Measurements from ENCODE around the gene SLC4A3. TPM values are rescaled to one million over a fixed set of nuclear protein-coding genes. Genes with fewer than 3 reads are reported as not detected.
A peak's percentile ranks its signal among the peaks of the same experiment; 100 is the strongest.

SLC4A3 gene
- total RNA-seq, 5 donors from 2014 or later (not counting 1 experiment from before 2014, with no cell fraction given) = 0.08 to 0.47 (median 0.37) TPM

GRCh38 chr2:219612577-219613286 lies 14.7 kb upstream of the SLC4A3 start:
- Histone ChIP-seq H3K9me3 (no peaks in the 10 kb centered on the region), H3K36me3 (ENCODE audit: control insufficient read depth in 2 of 2, extremely low read depth in 1 of 2, insufficient read depth in 1 of 2, low read length in 1 of 2) (peaks cover 16 to 46% of the 10 kb centered on the region in 2 donors), H3K4me3 (ENCODE audit: control insufficient read depth in 1 of 2, extremely low read depth in 1 of 2, low read length in 1 of 2) (no peak overlapping the region), H3K27ac (ENCODE audit: low read length) (no peak overlapping the region), H3K27me3 (replicated peaks in 1 of 2; ENCODE audit: control insufficient read depth in 2 of 2, extremely low read depth in 1 of 2, insufficient read depth in 2 of 2, low read length in 1 of 2) (no peaks in the 10 kb centered on the region), H3K4me1 (ENCODE audit: control insufficient read depth in 1 of 2, extremely low read depth in 1 of 2, insufficient read depth in 2 of 2, low read length in 2 of 2) (peaks cover 2 to 12% of the 10 kb centered on the region in 2 experiments)
- WGBS (ENCODE audit: insufficient coverage) = 92% methylated on average over 8 of the region's 15 CpGs
- Mint-ChIP-seq H3K27ac (no peak overlapping the region), H3K27me3 (no peaks in the 10 kb centered on the region), H3K4me1 (peaks cover 11 to 13% (median 13%) of the 10 kb centered on the region in 3 donors), H3K9me3 (no peaks in the 10 kb centered on the region), H3K4me3 (peak overlapping the region in 2 of 3 donors; percentile 5 to 58), H3K36me3 (peaks cover 52% of the 10 kb centered on the region)
- ATAC-seq (replicated peaks in 1 of 4) (peak in 2 of 4 experiments; percentile 59 to 82), DNase-seq (peak in 22 of 35 experiments; percentile 5 to 54 (median 24))
- CTCF ChIA-PET = no interaction called here
- POLR2A ChIA-PET = interaction anchor here in 1 of 2 donors (0.5 kb wide), 1 partner anchor 15 kb away, joined by 4 read pairs; no protein-coding TSS in a partner anchor

- H3K4me1 ChIP-seq (ENCODE audit: control insufficient read depth in 1 of 2, extremely low read depth in 1 of 2, insufficient read depth in 2 of 2, low read length in 2 of 2) = peaks cover 2 to 12% of the 10 kb centered on the region in 2 experiments
- peaks cover 11 to 13% (median 13%) of the 10 kb centered on the region in 3 donors for H3K4me1 Mint-ChIP-seq
- H3K27me3 ChIP-seq (replicated peaks in 1 of 2; ENCODE audit: control insufficient read depth in 2 of 2, extremely low read depth in 1 of 2, insufficient read depth in 2 of 2, low read length in 1 of 2) = no peaks in the 10 kb centered on the region
- H3K9me3 ChIP-seq = no peaks in the 10 kb centered on the region
- H3K27me3 Mint-ChIP-seq = no peaks in the 10 kb centered on the region
- H3K27ac Mint-ChIP-seq = no peak overlapping the region
- ATAC-seq (replicated peaks in 1 of 4) = no peak
- no peak overlapping the region for H3K27ac ChIP-seq (ENCODE audit: low read length)
- H3K4me3 Mint-ChIP-seq = no peak overlapping the region
- H3K36me3 ChIP-seq (ENCODE audit: control insufficient read depth in 2 of 2, extremely low read depth in 1 of 2, insufficient read depth in 1 of 2, low read length in 1 of 2) = peaks cover 16 to 39% of the 10 kb centered on the region in 2 donors
- WGBS (ENCODE audit: insufficient coverage) = 96% methylated on average over 5 of the region's 11 CpGs
- peaks cover 52% of the 10 kb centered on the region for H3K36me3 Mint-ChIP-seq
- CTCF ChIA-PET = no interaction called here
- H3K4me3 ChIP-seq (ENCODE audit: control insufficient read depth in 1 of 2, extremely low read depth in 1 of 2, low read length in 1 of 2) = no peak overlapping the region
- POLR2A ChIA-PET = no interaction called here
- no peak for DNase-seq
- H3K9me3 Mint-ChIP-seq = no peaks in the 10 kb centered on the region
Measured at GRCh38 chr2:219613461-219614070, 13.9 kb upstream of the SLC4A3 start.

DNA sequence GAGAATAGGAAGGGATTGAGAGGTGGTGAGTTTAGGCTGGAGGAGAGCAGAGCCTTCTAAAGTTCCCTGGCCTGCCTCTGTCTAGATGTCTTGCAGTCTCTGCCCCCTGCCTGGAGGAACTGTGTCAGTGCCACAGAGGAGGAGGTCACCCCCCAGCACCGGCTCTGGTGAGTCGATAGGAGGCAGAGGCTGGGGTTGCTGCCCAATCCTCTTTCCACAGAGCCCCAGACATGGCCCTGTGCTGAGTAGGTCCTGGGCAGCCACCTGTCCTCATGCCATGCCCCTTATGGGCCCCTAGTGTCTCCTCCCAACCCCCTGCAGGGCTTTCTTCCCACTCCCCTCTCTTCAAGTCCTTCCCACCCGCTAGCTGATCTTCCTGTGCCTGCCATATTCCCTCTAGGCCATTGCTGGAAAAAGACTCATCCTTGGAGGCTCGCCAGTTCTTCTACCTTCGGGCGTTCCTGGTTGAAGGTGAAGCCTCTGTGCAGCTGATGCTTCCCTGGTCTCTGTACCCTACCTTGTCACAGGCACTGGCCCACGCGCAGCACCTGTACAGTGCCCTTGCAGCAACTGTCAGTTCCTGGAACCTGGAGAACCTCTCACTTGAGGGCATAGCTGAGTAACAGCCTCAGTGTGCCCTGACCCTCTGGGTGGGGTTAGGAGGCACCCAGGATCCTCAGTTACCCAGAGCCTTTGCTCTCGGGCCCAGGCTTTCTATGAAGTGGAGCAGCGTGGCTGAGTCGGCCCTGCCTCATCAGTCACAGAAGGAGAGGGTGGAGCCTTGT lies 13.2 kb upstream of the SLC4A3 start:
- Mint-ChIP-seq H3K4me1 (peaks cover 11 to 13% (median 13%) of the 10 kb centered on the region in 3 donors), H3K27ac (no peak overlapping the region), H3K9me3 (no peaks in the 10 kb centered on the region), H3K27me3 (no peaks in the 10 kb centered on the region), H3K4me3 (no peak overlapping the region), H3K36me3 (peaks cover 49% of the 10 kb centered on the region)
- DNase-seq (no peak), ATAC-seq (replicated peaks in 1 of 4) (no peak)
- POLR2A ChIA-PET = no interaction called here
- CTCF ChIA-PET = no interaction called here
- Histone ChIP-seq H3K27ac (ENCODE audit: low read length) (no peak overlapping the region), H3K4me1 (ENCODE audit: control insufficient read depth in 1 of 2, extremely low read depth in 1 of 2, insufficient read depth in 2 of 2, low read length in 2 of 2) (peaks cover 2 to 12% of the 10 kb centered on the region in 2 experiments), H3K9me3 (no peaks in the 10 kb centered on the region), H3K4me3 (ENCODE audit: control insufficient read depth in 1 of 2, extremely low read depth in 1 of 2, low read length in 1 of 2) (no peak overlapping the region), H3K36me3 (ENCODE audit: control insufficient read depth in 2 of 2, extremely low read depth in 1 of 2, insufficient read depth in 1 of 2, low read length in 1 of 2) (peaks cover 16 to 32% of the 10 kb centered on the region in 2 donors), H3K27me3 (replicated peaks in 1 of 2; ENCODE audit: control insufficient read depth in 2 of 2, extremely low read depth in 1 of 2, insufficient read depth in 2 of 2, low read length in 1 of 2) (no peaks in the 10 kb centered on the region)
- 89% methylated on average over 10 of the region's 11 CpGs for WGBS (ENCODE audit: insufficient coverage)

GRCh38 chr2:219615036-219615435 lies 12.4 kb upstream of the SLC4A3 start:
- Mint-ChIP-seq H3K4me3 (no peak overlapping the region), H3K4me1 (peaks cover 11 to 13% (median 13%) of the 10 kb centered on the region in 3 donors), H3K27ac (no peak overlapping the region), H3K36me3 (peaks cover 44% of the 10 kb centered on the region), H3K27me3 (no peaks in the 10 kb centered on the region), H3K9me3 (no peaks in the 10 kb centered on the region)
- Histone ChIP-seq H3K27ac (ENCODE audit: low read length) (no peak overlapping the region), H3K4me3 (ENCODE audit: control insufficient read depth in 1 of 2, extremely low read depth in 1 of 2, low read length in 1 of 2) (no peak overlapping the region), H3K36me3 (ENCODE audit: control insufficient read depth in 2 of 2, extremely low read depth in 1 of 2, insufficient read depth in 1 of 2, low read length in 1 of 2) (peaks cover 16 to 29% of the 10 kb centered on the region in 2 donors), H3K4me1 (ENCODE audit: control insufficient read depth in 1 of 2, extremely low read depth in 1 of 2, insufficient read depth in 2 of 2, low read length in 2 of 2) (peaks cover 2 to 12% of the 10 kb centered on the region in 2 experiments), H3K27me3 (replicated peaks in 1 of 2; ENCODE audit: control insufficient read depth in 2 of 2, extremely low read depth in 1 of 2, insufficient read depth in 2 of 2, low read length in 1 of 2) (no peaks in the 10 kb centered on the region), H3K9me3 (no peaks in the 10 kb centered on the region)
- POLR2A ChIA-PET = no interaction called here
- 94% methylated on average over 11 of the region's 11 CpGs for WGBS (ENCODE audit: insufficient coverage)
- DNase-seq = no peak
- peak in 1 of 4 experiments; percentile 22 for ATAC-seq (replicated peaks in 1 of 4)
- CTCF ChIA-PET = no interaction called here

GRCh38 chr2:219615894-219616293 lies 11.5 kb upstream of the SLC4A3 start:
- H3K4me1 Mint-ChIP-seq = peaks cover 11 to 13% (median 13%) of the 10 kb centered on the region in 3 donors
- H3K4me3 ChIP-seq (ENCODE audit: control insufficient read depth in 1 of 2, extremely low read depth in 1 of 2, low read length in 1 of 2) = no peak overlapping the region
- H3K27ac ChIP-seq (ENCODE audit: low read length) = no peak overlapping the region
- no peak overlapping the region for H3K27ac Mint-ChIP-seq
- no peak overlapping the region for H3K4me3 Mint-ChIP-seq
- peaks cover 41% of the 10 kb centered on the region for H3K36me3 Mint-ChIP-seq
- no peaks in the 10 kb centered on the region for H3K27me3 ChIP-seq (replicated peaks in 1 of 2; ENCODE audit: control insufficient read depth in 2 of 2, extremely low read depth in 1 of 2, insufficient read depth in 2 of 2, low read length in 1 of 2)
- ChIA-PET CTCF (no interaction called here), POLR2A (no interaction called here)
- 97% methylated on average over 11 of the region's 12 CpGs for WGBS (ENCODE audit: insufficient coverage)
- H3K9me3 Mint-ChIP-seq = no peaks in the 10 kb centered on the region
- ATAC-seq (replicated peaks in 1 of 4) (no peak), DNase-seq (no peak)
- no peaks in the 10 kb centered on the region for H3K27me3 Mint-ChIP-seq
- H3K9me3 ChIP-seq = no peaks in the 10 kb centered on the region
- H3K36me3 ChIP-seq (ENCODE audit: control insufficient read depth in 2 of 2, extremely low read depth in 1 of 2, insufficient read depth in 1 of 2, low read length in 1 of 2) = peaks cover 14 to 29% of the 10 kb centered on the region in 2 donors
- H3K4me1 ChIP-seq (ENCODE audit: control insufficient read depth in 1 of 2, extremely low read depth in 1 of 2, insufficient read depth in 2 of 2, low read length in 2 of 2) = peaks cover 2 to 12% of the 10 kb centered on the region in 2 experiments

DNA sequence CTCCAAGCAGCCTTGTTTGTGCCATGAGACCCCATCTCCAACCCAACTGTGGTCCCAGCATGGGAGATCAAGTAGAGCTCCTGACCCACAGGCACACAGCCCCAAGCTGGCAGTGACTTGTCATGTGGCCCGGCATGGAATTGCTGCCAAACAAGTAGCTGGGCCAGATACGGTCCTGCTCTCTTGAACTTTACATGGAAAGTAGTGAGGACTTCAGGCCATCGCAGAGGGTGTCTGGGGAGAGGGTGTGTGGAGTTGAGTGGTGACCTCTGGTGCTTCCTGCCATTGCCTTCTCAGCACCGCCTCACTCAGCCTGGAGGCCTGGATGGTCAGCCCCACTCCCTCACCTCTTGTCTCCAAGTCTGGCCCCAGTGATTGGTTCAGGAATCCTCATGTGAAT lies 10.9 kb upstream of the SLC4A3 start:
- Mint-ChIP-seq H3K27ac (no peak overlapping the region), H3K36me3 (peaks cover 34% of the 10 kb centered on the region), H3K4me1 (peaks cover 10 to 13% (median 11%) of the 10 kb centered on the region in 3 donors), H3K27me3 (peaks cover 0 to 1% of the 10 kb centered on the region in 2 donors), H3K4me3 (no peak overlapping the region), H3K9me3 (no peaks in the 10 kb centered on the region)
- no peak for ATAC-seq (replicated peaks in 1 of 4)
- CTCF ChIA-PET = no interaction called here
- H3K4me3 ChIP-seq (ENCODE audit: control insufficient read depth in 1 of 2, extremely low read depth in 1 of 2, low read length in 1 of 2) = no peak overlapping the region
- POLR2A ChIA-PET = no interaction called here
- H3K27ac ChIP-seq (ENCODE audit: low read length) = no peak overlapping the region
- H3K36me3 ChIP-seq (ENCODE audit: control insufficient read depth in 2 of 2, extremely low read depth in 1 of 2, insufficient read depth in 1 of 2, low read length in 1 of 2) = peaks cover 11 to 23% of the 10 kb centered on the region in 2 donors
- no peak for DNase-seq
- WGBS (ENCODE audit: insufficient coverage) = 100% methylated on average over 3 of the region's 4 CpGs
- H3K4me1 ChIP-seq (ENCODE audit: control insufficient read depth in 1 of 2, extremely low read depth in 1 of 2, insufficient read depth in 2 of 2, low read length in 2 of 2) = peaks cover 2 to 12% of the 10 kb centered on the region in 2 experiments
- H3K27me3 ChIP-seq (replicated peaks in 1 of 2; ENCODE audit: control insufficient read depth in 2 of 2, extremely low read depth in 1 of 2, insufficient read depth in 2 of 2, low read length in 1 of 2) = no peaks in the 10 kb centered on the region
- no peaks in the 10 kb centered on the region for H3K9me3 ChIP-seq
